Inflammatory macrophage treated with lipopolysaccharide for 4 hours (primary cell): ENCODE results near the gene WRAP73.

Experiments
- DNase-seq: peaks from one replicate; pipeline ENCODE4 v3.0.0-alpha.2; 2020

Gene WRAP73

GRCh38 chr1:3681231-3681897 is 31.5 kb upstream of the WRAP73 start:
- DNase-seq, result no peak

GRCh38 chr1:3680488-3681230 is 30.8 kb upstream of the WRAP73 start:
- DNase-seq, result no peak

- DNase-seq, result no peak
Observed at GRCh38 chr1:3679799-3680453, 30.0 kb upstream of the WRAP73 start.

GRCh38 chr1:3679098-3679555 is 29.2 kb upstream of the WRAP73 start:
- peak; percentile 19 for DNase-seq

- DNase-seq, result peak; percentile 8
Observed at GRCh38 chr1:3678361-3679097, 28.6 kb upstream of the WRAP73 start.

GRCh38 chr1:3677484-3677883 is 27.6 kb upstream of the WRAP73 start:
- peak; percentile 72 for DNase-seq

- DNase-seq, result peak; percentile 13
Observed at GRCh38 chr1:3676581-3677470, 26.9 kb upstream of the WRAP73 start.

GRCh38 chr1:3675436-3675835 is 25.5 kb upstream of the WRAP73 start:
- DNase-seq, result no peak

GRCh38 chr1:3674100-3675094 is 24.5 kb upstream of the WRAP73 start:
- DNase-seq, result peak; percentile 39

- DNase-seq, result peak; percentile 10
Observed at GRCh38 chr1:3673381-3674099, 23.6 kb upstream of the WRAP73 start.

- DNase-seq, result no peak
Observed at GRCh38 chr1:3672971-3673361, 23.1 kb upstream of the WRAP73 start.

GRCh38 chr1:3672231-3672970 is 22.5 kb upstream of the WRAP73 start:
- DNase-seq, result no peak

GRCh38 chr1:3671371-3672180 is 21.7 kb upstream of the WRAP73 start:
- DNase-seq, result peak; percentile 40

- no peak for DNase-seq
Observed at GRCh38 chr1:3670823-3671265, 20.9 kb upstream of the WRAP73 start.

- DNase-seq, result no peak
Observed at GRCh38 chr1:3669971-3670431, 20.1 kb upstream of the WRAP73 start.

- no peak for DNase-seq
Observed at GRCh38 chr1:3669421-3669821, 19.5 kb upstream of the WRAP73 start.

- DNase-seq, result peak; percentile 79
Observed at GRCh38 chr1:3668585-3669300, 18.8 kb upstream of the WRAP73 start.

GRCh38 chr1:3668148-3668547 is 18.2 kb upstream of the WRAP73 start:
- DNase-seq, result no peak
